Amygdala (tissue), 56 donors: ENCODE data around the gene FAM118A.
A peak's percentile ranks its signal among the peaks of the same experiment; 100 is the strongest.

Source experiments
- DNase-seq, 56 donors: peaks; one replicate each; lab custom pipeline; 2025; lab: John Stamatoyannopoulos, UW

FAM118A gene

DNA sequence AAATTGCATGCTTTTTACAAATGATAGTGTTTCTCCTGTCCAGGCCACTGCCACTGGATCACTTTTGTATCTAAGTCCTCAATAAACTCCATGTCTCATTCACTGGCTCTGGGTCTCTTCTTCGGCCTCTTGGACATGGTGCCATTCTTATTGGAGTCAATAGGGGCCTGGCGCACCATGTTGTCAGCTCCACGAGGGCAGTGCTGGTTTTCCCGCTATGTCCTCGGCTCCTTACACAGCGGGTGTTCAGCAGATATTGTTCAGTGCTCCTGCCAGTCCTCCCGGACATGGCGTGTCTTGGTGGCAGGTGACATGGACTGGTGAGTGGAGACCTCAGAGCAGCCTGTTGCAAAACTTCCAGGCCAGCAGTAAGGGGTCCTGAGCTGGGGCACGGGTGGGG, 3.6 kb upstream of the FAM118A start:
- DNase-seq: no peak

DNA sequence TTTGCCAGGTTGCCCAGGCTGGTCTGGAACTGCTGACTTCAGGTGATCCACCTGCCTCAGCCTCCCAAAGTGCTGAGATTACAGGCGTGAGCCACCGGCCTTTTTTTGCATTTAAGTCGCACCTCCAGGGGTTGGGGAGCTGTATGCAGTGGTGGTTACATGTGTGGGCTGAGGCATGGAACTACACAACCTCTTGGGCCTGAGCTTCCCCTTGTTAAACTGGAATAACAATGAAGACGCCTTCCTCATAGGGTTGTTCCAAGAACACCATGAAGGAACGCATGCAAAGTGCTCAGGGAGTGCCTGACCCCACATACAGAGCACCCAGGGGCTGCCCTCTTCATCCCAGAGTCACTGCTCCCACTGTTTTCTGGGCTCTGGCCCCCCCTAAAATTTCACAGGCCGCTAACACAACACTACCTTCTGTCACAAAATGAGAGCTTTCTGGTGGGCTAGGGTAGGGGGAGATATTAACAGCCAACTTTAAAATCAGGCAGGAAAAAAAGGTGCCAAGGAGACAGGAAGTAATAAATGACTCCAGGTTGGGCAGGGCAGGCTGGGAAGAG, 1.3 kb upstream of the FAM118A start:
- no peak for DNase-seq

DNA sequence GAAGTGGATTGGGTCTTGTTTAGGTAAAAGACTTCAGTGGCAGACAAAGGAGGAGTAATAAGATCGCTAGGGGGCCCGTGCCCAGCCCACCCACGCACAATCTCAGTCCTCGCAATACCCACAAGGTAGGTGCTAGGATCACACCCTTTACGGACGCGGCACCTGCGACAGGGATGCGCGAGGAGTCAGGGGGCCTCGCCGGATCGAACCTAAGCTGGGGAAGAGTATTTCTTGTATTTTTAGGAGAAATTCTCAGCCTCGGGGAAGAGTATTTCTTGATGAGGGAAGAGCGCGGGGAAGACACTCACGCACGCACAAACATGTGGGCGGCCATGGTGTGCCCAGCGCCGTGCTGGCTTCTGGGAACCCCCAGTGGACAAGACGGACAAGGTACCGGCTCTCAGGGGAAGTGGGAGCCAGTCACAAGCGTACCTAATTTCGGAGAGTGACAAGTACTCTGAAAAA, 745 bp upstream of the FAM118A start:
- peak in 1 of 56 donors; percentile 54 for DNase-seq

GRCh38 chr22:45310331-45310976, 720 bp downstream of the FAM118A start:
- no peak for DNase-seq

GRCh38 chr22:45310977-45311531, 1.3 kb downstream of the FAM118A start:
- DNase-seq: no peak

DNA sequence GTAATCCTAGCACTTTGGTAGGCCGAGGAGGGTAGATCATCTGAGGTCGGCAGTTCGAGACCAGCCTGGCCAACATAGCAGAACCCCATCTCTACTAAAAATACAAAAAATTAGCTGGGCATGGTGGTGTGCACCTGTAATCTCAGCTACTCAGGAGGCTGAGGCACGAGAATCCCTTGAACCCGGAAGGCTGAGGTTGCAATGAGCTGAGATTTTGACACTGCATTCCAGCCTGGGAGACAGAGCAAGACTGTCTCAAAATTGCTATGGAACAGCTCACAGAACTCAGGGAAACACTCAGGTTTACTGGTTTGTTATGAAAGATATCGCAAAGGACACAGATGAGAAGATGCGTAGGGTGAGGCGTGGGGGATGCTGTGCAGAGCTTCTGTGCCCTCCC, 2.7 kb downstream of the FAM118A start:
- no peak for DNase-seq

DNA sequence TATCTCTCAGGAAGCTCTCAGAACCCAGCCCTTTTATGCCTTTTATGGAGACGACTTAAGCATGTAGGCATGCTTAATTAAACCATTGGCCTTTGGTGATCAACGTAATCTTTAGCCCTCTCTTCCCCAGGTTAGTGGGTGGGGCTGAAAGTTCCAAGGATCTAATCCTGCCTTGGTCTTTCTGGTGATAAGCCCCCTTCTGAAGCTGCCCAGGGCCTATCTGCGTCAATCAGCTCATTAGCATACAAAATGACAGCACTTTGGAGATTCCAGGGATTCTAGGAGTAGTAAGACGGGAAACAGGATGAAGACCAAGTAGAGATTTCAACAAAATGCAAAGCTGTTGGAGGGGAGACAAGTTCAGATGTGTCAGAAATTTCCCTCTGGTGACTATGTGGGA, 3.1 kb downstream of the FAM118A start:
- no peak for DNase-seq

GRCh38 chr22:45314054-45314721, 4.5 kb downstream of the FAM118A start:
- no peak for DNase-seq

GRCh38 chr22:45314786-45315185, 5.1 kb downstream of the FAM118A start:
- DNase-seq: no peak

- no peak for DNase-seq
Measured at GRCh38 chr22:45316796-45317526, 7.2 kb downstream of the FAM118A start.

DNA sequence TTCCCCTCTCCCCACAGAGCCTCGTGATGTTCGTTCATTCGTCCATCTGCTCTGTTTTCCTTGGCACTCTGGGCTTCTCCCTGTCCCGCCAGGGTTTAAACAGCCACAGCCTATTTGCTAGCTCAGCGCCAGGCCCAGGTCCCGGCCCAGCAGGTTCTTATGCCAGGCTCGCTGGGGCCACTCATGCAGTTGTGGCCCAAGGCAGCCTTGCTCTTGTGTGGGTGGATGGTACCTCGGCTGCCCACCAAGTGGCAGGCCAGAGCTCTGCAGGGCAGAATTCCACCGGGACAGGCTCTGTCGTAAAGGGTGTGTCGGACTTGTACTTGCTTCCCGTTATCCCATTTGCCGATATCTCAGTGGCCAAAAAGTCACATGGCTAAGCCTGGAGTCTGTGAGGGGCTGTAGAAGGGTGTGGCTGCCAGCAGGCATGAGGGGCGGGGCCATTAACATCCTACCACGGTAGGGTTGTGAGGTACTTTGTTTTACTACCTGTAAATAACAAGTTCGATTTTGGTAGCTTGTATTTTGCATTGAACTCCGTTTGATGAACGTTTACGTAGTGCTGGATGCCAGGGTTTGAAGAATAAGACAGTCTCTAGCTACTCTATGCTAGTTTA, 7.9 kb downstream of the FAM118A start:
- peak in 24 of 56 donors; percentile 6 to 69 (median 30) for DNase-seq

DNA sequence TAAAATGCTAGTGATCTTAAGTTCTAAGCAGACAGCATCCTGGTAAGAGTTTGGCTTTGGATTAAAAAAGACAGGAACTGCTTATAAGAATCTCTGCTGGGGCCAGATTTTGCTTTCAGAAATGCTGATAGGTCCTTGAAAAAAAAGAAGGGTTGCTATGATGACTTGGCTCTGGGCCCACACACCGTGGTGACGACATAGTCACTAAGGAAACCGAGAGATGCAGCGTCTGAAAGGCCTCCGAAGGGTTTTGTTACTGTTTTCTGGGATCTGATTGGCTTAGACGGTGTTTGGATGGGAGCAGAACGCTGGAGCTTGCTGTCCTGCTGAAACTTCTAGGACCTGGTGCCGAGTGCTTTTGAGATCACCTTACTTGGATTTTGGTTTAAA, 8.4 kb downstream of the FAM118A start:
- DNase-seq: peak in 43 of 56 donors; percentile 9 to 76 (median 48)

GRCh38 chr22:45318558-45319323, 9.0 kb downstream of the FAM118A start:
- no peak for DNase-seq

DNA sequence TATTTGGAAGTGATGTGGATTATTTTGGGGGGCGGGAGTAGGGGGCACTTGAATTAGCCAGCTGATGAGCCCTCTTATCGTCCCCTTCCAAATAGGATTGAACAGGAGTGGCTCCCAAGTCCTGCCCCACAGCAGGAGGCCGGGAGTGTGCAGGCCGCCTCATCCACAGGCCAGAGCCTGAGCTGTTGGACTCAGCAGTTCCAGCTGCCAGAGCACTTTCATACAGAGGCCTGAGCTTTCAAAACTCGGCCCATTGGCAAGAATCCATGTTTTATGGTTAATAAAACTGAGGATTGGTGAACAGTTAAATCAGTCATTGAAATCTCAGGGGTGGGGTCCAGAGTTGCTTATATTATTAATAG, 9.6 kb downstream of the FAM118A start:
- no peak for DNase-seq

GRCh38 chr22:45320357-45320976, 10.7 kb downstream of the FAM118A start:
- no peak for DNase-seq

- DNase-seq: no peak
Measured at GRCh38 chr22:45321827-45322226, 12.1 kb downstream of the FAM118A start.

DNA sequence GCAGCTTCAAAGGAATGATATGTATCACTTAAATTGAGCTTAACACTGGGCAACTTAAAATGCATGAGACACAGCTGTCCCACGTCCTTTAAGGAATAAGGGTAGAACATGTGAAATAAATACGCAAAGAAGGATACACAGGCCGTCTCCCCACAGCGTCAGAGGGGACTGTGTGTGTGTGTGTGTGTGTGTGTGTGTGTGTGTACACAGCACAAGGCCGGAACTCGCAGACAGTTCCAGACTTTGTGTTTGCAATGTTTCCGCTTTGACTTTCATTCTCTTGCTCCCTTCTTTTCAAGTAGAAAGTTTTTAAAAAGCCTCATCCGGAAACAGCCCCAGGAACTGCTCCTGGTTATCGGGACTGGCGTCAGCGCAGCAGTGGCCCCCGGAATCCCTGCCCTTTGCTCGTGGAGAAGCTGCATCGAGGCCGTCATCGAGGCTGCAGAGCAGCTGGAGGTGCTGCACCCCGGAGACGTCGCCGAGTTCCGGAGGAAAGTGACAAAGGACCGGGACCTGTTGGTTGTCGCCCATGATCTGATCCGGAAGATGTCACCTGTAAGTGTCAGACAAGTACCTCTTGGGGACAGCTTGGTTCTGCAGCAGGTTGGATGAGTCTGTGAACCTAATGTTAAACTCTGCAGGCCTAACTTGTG, 13.3 kb downstream of the FAM118A start:
- DNase-seq: no peak

DNA sequence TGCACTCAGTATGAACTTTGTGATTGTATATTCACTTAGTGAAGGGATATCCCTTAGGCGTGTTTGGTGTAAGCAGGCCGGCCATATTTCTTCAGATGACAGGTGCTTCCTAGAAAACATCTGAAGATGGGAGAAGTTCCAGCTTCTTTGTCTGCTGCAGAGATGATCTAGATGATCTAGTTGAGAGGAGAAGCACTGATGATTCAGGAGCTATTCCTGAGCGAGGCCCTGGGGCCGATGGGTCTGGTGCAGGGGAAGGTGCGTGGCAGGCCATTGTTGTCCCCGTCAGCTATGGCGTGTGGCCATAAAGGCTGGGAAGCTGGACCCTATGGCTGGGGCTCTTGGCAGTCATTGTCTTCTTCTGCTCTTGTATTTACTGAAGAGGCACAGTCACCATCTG, 14.0 kb downstream of the FAM118A start:
- no peak for DNase-seq

DNA sequence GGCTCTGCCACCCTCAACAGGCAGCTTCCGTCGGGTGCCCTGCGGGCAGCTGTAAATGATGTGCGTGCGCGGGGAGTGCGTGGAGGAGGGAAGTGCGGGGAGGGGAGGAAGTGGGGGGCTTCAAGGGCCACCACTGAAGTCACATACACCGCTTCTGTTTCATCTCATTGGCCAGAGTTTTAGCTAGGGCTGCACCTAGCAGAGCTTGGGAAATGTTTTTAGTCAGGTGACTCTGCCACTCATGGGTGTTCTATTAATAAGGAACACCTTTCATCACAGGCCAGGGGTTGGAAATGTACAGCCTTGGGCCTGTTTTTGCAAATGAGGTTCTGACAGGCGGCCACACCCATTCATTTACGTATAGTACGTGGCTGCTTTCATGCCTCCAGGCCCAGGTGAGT, 14.6 kb downstream of the FAM118A start:
- DNase-seq: no peak
